Osteocyte (in vitro differentiated cells): ENCODE measurements around the gene NCBP2L. TPM values are rescaled to one million over a fixed set of nuclear protein-coding genes. Genes with fewer than 3 reads are reported as not detected.

Experiments
- DNase-seq: peaks from one replicate; pipeline ENCODE4 v3.0.0; 2021; ENCODE audit warnings: mixed read lengths; ENCODE audit not compliant: unreplicated experiment; ENCODE audit errors: extremely low spot score
- H3K27ac Mint-ChIP-seq: one replicate; pipeline ENCODE4 v1.8.0; 2021; ENCODE audit warnings: mild to moderate bottlenecking, mixed read lengths; ENCODE audit not compliant: unreplicated experiment
- H3K27me3 Mint-ChIP-seq: one replicate; pipeline ENCODE4 v1.8.0; 2021; ENCODE audit warnings: mixed read lengths; ENCODE audit not compliant: unreplicated experiment
- H3K36me3 Mint-ChIP-seq: one replicate; pipeline ENCODE4 v1.8.0; 2021; ENCODE audit warnings: mixed read lengths; ENCODE audit not compliant: unreplicated experiment
- H3K4me1 Mint-ChIP-seq: one replicate; pipeline ENCODE4 v1.8.0; 2021; ENCODE audit warnings: mixed read lengths; ENCODE audit not compliant: unreplicated experiment
- H3K4me3 Mint-ChIP-seq: one replicate; pipeline ENCODE4 v1.8.0; 2021; ENCODE audit warnings: mild to moderate bottlenecking, moderate library complexity, mixed read lengths; ENCODE audit not compliant: unreplicated experiment
- H3K9me3 Mint-ChIP-seq: one replicate; pipeline ENCODE4 v1.8.0; 2021; ENCODE audit warnings: mixed read lengths; ENCODE audit not compliant: unreplicated experiment
- total RNA-seq: library from RNA; stranded (reverse); gene quantifications from 2 replicates; pipeline ENCODE4 v1.2.1, GENCODE V29; 2021
- TF ChIP-seq, protein P1 (sequence below): fragments of 200-600 bp; sonication (generic); IDR thresholded peaks from 2 replicates; pipeline ENCODE4 v1.5.0; 2021; ENCODE audit warnings: antibody characterized with exemption, mild to moderate bottlenecking, moderate library complexity

Gene NCBP2L
- total RNA-seq, 1 donor from 2014 or later = not detected

DNA sequence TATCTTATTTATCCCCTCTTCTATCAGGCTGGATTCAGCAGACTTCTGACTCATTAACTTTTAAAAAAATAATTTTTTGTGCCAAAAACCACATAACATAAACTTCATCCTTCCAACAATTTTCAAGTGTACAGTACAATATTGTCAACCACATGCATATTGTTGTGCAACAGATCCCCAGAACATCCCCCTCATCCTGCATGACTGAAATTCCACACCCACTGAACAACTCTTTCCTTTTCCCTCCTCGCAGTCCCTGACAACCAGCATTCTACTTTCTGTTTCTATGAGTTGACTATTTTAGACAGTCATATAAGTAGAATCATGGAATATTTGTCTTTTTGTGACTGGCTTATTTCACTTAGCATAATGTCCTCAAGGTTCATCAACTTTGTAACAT lies 45.9 kb downstream of the NCBP2L start:
- H3K4me1 Mint-ChIP-seq = peaks cover 20% of the 10 kb centered on the region
- H3K9me3 Mint-ChIP-seq = peaks cover 3% of the 10 kb centered on the region
- no peak overlapping the region for H3K4me3 Mint-ChIP-seq
- TF ChIP-seq, protein P1, sequence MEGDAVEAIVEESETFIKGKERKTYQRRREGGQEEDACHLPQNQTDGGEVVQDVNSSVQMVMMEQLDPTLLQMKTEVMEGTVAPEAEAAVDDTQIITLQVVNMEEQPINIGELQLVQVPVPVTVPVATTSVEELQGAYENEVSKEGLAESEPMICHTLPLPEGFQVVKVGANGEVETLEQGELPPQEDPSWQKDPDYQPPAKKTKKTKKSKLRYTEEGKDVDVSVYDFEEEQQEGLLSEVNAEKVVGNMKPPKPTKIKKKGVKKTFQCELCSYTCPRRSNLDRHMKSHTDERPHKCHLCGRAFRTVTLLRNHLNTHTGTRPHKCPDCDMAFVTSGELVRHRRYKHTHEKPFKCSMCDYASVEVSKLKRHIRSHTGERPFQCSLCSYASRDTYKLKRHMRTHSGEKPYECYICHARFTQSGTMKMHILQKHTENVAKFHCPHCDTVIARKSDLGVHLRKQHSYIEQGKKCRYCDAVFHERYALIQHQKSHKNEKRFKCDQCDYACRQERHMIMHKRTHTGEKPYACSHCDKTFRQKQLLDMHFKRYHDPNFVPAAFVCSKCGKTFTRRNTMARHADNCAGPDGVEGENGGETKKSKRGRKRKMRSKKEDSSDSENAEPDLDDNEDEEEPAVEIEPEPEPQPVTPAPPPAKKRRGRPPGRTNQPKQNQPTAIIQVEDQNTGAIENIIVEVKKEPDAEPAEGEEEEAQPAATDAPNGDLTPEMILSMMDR = no peak
- H3K36me3 Mint-ChIP-seq = no peaks in the 10 kb centered on the region
- peaks cover 2% of the 10 kb centered on the region for H3K27me3 Mint-ChIP-seq
- DNase-seq = no peak
- no peak overlapping the region for H3K27ac Mint-ChIP-seq

DNA sequence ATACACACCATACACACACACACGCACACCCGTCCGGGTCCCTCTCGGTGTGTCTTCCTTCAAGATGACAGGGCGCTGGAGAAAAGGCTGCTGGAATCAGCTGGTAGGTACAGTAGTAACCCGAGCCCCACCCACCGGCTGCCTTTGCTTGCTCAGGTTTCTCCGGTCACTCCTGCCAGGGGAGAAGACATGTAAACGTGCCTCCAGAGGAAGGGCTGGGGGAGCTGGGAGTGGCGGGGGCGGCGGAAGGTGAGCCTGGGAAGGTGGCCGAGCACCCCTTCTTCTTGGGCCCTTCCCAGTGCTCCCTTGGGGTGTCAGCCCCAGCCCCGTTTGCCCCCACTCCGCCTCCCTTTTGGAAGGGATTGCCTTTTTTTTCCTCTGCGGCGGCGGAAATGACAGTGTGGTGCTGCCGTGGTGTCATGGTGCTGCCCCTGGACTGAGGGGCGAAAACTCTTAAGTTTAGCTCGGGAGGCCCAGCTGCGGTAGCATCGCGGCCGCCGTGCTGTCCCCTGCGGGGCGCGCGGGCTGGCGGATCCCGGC lies 48.2 kb downstream of the NCBP2L start, which contains the start of gene MID2:
Gene MID2 (plus strand): TSS at position 169 of the 540 bp plus-strand sequence. CDS start 561 bp downstream, outside the sequence.
- no peaks in the 10 kb centered on the region for H3K27me3 Mint-ChIP-seq
- TF ChIP-seq, protein P1 = no peak
- H3K27ac Mint-ChIP-seq = peak within 1 kb of the TSS; percentile 71
- DNase-seq = no peak
- H3K36me3 Mint-ChIP-seq = no peaks in the 10 kb centered on the region
- peak within 1 kb of the TSS; percentile 72 for H3K4me3 Mint-ChIP-seq
- H3K4me1 Mint-ChIP-seq = peaks cover 20% of the 10 kb centered on the region
- no peaks in the 10 kb centered on the region for H3K9me3 Mint-ChIP-seq

DNA sequence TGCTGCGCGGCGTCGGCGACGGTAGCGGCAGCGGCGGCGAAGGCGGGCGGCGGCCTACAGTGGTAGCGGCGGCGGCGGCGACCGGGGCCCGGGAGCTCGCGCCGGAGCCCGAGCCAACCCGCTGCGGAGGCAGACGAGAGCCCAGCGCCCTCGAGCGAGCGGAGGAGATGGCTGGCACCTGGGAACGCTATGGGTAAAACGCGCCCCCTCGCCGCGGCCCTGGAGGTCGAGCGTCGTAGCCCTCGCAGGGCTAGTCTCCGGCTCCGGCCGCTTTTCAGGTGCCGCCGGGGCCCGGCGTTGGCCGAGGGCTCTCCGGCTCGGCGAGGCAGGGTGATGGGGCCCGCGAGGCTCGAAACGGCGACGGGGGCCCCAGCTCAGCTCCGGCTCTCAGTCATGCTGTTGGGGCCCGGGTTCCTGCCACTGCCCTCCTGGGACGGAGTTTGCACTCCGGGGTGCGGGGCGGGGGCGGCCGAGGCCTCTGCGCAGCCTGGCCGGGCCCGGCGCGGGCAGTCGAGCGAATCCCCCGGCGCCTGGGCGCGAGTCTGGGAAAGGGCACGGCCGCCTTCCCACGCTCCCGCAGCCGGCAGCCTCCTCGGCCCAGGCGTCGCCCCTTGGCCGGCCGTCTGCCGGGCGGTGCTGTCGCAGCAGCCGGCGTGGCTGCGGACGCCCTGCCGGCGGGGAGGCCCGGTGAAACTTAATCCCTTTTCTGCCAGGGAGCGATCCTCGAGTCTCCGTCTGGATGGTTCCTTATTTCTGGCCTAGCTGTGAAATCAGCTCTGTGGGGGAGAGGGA lies 48.9 kb downstream of the NCBP2L start:
- peak overlapping the region; percentile 79 for H3K27ac Mint-ChIP-seq
- DNase-seq = peak; percentile 86
- H3K4me3 Mint-ChIP-seq = peak overlapping the region; percentile 72
- H3K4me1 Mint-ChIP-seq = peaks cover 20% of the 10 kb centered on the region
- H3K27me3 Mint-ChIP-seq = no peaks in the 10 kb centered on the region
- TF ChIP-seq, protein P1 = no peak
- no peaks in the 10 kb centered on the region for H3K36me3 Mint-ChIP-seq
- H3K9me3 Mint-ChIP-seq = no peaks in the 10 kb centered on the region

GRCh38 chrX:107827030-107827831 lies 49.7 kb downstream of the NCBP2L start:
- no peaks in the 10 kb centered on the region for H3K36me3 Mint-ChIP-seq
- H3K27me3 Mint-ChIP-seq = no peaks in the 10 kb centered on the region
- TF ChIP-seq, protein P1 = no peak
- DNase-seq = no peak
- no peaks in the 10 kb centered on the region for H3K9me3 Mint-ChIP-seq
- peak overlapping the region; percentile 72 for H3K4me3 Mint-ChIP-seq
- H3K4me1 Mint-ChIP-seq = peaks cover 20% of the 10 kb centered on the region
- peak overlapping the region; percentile 79 for H3K27ac Mint-ChIP-seq
